ENCODE results near the gene NSG2. TPM values are rescaled to one million over a fixed set of nuclear protein-coding genes. Genes with fewer than 3 reads are reported as not detected.

The NSG2 gene
- total and polyA plus RNA-seq, 2 of the 4 experiments (the other 2 are of a cell fraction), result not detected

DNA sequence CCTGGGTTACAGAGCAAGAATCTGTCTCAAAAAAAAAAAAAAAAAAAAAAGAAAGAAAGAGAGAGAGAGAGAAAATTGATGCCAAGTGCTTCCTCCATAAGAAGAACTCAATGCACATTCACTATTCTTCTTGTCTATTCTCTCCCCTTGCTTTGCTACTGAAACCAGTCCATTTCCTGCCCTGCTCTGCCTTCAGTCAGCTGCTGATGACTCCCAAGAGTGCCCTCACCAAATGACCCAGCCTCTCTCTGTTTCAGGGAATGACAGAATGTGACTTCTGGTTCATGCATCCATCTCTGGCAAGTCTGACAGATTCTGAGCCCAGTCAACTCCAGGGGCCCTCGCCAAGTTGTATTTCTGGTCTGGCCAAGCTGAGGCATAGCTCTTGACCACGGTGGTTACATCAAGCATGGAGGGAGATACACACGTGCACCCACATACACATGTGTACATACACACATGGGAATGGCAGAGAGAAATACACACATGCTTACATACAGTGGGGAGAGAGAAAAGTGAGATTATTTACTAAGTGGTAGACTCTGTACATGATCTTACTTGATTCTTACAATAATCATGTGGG, 106.2 kb downstream of the NSG2 start:
- dilution Hi-C loops (cut with HindIII; ENCODE audit: low sequenced_read_pairs, unreplicated experiment), result no loop called here

More for the DNA sequence above, 106.2 kb downstream of the NSG2 start:
- no peak for ATAC-seq (ENCODE audit: low read depth)
- Histone ChIP-seq H3K4me1 (ENCODE audit: control insufficient read depth, insufficient read depth, low read length) (no peaks in the 10 kb centered on the region), H4K8ac (ENCODE audit: low read depth in 2 of 2, low read length in 2 of 2) (no peak overlapping the region), H3K27ac (ENCODE audit: insufficient read depth, low read length) (no peak overlapping the region), H2AFZ (replicated peaks; ENCODE audit: low read length, poor library complexity) (no peak overlapping the region), H3K18ac (ENCODE audit: low read depth, low read length) (no peak overlapping the region), H2AK5ac (ENCODE audit: low read depth, low read length) (no peak overlapping the region), H2BK15ac (ENCODE audit: low read depth, low read length) (no peak overlapping the region), H3K9me1 (ENCODE audit: insufficient read depth, low read length) (no peaks in the 10 kb centered on the region), H4K5ac (ENCODE audit: low read depth, low read length) (no peak overlapping the region), H3K27me3 (ENCODE audit: control insufficient read depth, insufficient read depth, low read length) (no peaks in the 10 kb centered on the region), H3K14ac (replicated peaks; ENCODE audit: low read depth, low read length) (no peak overlapping the region), H3K79me1 (ENCODE audit: low read depth in 1 of 2, low read length in 2 of 2) (no peaks in the 10 kb centered on the region), H2BK120ac (ENCODE audit: low read depth, low read length) (no peak overlapping the region), H3K4ac (ENCODE audit: low read depth, low read length) (no peak overlapping the region), H4K91ac (ENCODE audit: insufficient read depth, low read depth, low read length) (no peak overlapping the region), H2AK9ac (replicated peaks; ENCODE audit: low read depth, low read length, poor library complexity) (no peak overlapping the region), H2BK20ac (ENCODE audit: low read depth, low read length) (no peak overlapping the region), H3K23ac (ENCODE audit: low read depth, low read length) (no peak overlapping the region), H4K20me1 (ENCODE audit: insufficient read depth, low read length) (no peaks in the 10 kb centered on the region), H3K36me3 (ENCODE audit: control insufficient read depth, insufficient read depth, low read length) (no peaks in the 10 kb centered on the region), H3K4me3 (ENCODE audit: insufficient read depth, low read depth, low read length) (no peak overlapping the region), H2BK5ac (ENCODE audit: low read depth, low read length, poor library complexity, severe bottlenecking) (no peak overlapping the region), H3K9me3 (ENCODE audit: control insufficient read depth, insufficient read depth, low read length) (peaks cover 18% of the 10 kb centered on the region), H3K56ac (ENCODE audit: extremely low read depth, insufficient read depth, low read length) (no peak overlapping the region), H3K9ac (ENCODE audit: low read depth, low read length) (no peak overlapping the region), H3K4me2 (ENCODE audit: low read depth, low read length) (no peak overlapping the region)
- TF ChIP-seq MAZ (IDR thresholded peaks at IDR 0.05; ENCODE audit: borderline replicate concordance, low read depth, low read length) (no peak), RFX5 (IDR thresholded peaks at IDR 0.05; ENCODE audit: low read depth, low read length) (no peak), FOS (IDR thresholded peaks at IDR 0.05; ENCODE audit: low read depth, low read length) (no peak), MAFK (IDR thresholded peaks at IDR 0.05; ENCODE audit: low read depth, low read length) (no peak), RAD21 (IDR thresholded peaks at IDR 0.05; ENCODE audit: low read length) (no peak), MXI1 (IDR thresholded peaks at IDR 0.05; ENCODE audit: borderline replicate concordance, low read depth, low read length) (no peak), CTCF (conservative IDR thresholded peaks at IDR 0.05; ENCODE audit: low read depth, low read length) (no peak), POLR2A (IDR thresholded peaks at IDR 0.05; ENCODE audit: low read depth, low read length) (no peak), SMC3 (IDR thresholded peaks at IDR 0.05; ENCODE audit: low read depth, low read length) (no peak), CEBPB (IDR thresholded peaks at IDR 0.05; ENCODE audit: low read depth, low read length) (no peak), CHD1 (IDR thresholded peaks at IDR 0.05; ENCODE audit: low read depth, low read length) (no peak), RCOR1 (IDR thresholded peaks at IDR 0.05; ENCODE audit: insufficient replicate concordance, low read length) (no peak), NFE2L2 (IDR thresholded peaks at IDR 0.05; ENCODE audit: low read depth, low read length) (no peak), BHLHE40 (IDR thresholded peaks at IDR 0.05; ENCODE audit: low read depth, low read length) (no peak)
- TF ChIP-seq, protein P1, sequence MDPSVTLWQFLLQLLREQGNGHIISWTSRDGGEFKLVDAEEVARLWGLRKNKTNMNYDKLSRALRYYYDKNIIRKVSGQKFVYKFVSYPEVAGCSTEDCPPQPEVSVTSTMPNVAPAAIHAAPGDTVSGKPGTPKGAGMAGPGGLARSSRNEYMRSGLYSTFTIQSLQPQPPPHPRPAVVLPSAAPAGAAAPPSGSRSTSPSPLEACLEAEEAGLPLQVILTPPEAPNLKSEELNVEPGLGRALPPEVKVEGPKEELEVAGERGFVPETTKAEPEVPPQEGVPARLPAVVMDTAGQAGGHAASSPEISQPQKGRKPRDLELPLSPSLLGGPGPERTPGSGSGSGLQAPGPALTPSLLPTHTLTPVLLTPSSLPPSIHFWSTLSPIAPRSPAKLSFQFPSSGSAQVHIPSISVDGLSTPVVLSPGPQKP (IDR thresholded peaks at IDR 0.05; ENCODE audit: borderline replicate concordance, low read depth, low read length), result no peak
- TF ChIP-seq, protein P2, sequence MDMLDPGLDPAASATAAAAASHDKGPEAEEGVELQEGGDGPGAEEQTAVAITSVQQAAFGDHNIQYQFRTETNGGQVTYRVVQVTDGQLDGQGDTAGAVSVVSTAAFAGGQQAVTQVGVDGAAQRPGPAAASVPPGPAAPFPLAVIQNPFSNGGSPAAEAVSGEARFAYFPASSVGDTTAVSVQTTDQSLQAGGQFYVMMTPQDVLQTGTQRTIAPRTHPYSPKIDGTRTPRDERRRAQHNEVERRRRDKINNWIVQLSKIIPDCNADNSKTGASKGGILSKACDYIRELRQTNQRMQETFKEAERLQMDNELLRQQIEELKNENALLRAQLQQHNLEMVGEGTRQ (IDR thresholded peaks at IDR 0.05; ENCODE audit: low read depth, low read length), result no peak
- intact Hi-C loops (cut with micrococcal nuclease) (no loop called here), in situ Hi-C loops (cut with MboI; ENCODE audit: low sequenced_read_pairs) (no loop called here)
- WGBS, 2 experiments (ENCODE audit: extremely low coverage in 2 of 2, insufficient read length in 1 of 2), result no CpG with 5 or more reads among the region's 3 CpGs
- ChIA-PET CTCF (no interaction called here), POLR2A (ENCODE audit: unreplicated experiment) (no interaction called here)
- DNase-seq, result no peak
- no TSS peak for BruUV-seq (replicated peaks)
